K562 (cell line): ENCODE data around the gene TACR1. TPM values are rescaled to one million over a fixed set of nuclear protein-coding genes. Genes with fewer than 3 reads are reported as not detected.

Source experiments
- ATAC-seq: fragments of 200-7000 bp; cut with Tn5 transposase; 3 replicates; pipeline ENCODE4 v1.9.1; 2020; ENCODE audit warnings: moderate library complexity
- BruUV-seq: library from RNA; stranded (reverse); fragments of 400-500 nt; replicated peaks from 2 replicates; lab custom pipeline; 2021; lab: Mats Ljungman, UMichigan
- CTCF ChIA-PET: fragments of 300-600 bp; formaldehyde crosslinking; extraction: SDS; loops from one replicate; lab custom pipeline; 2021; ENCODE audit warnings: low intra/inter-chr PET ratio; lab: Yijun Ruan, JAX
- POLR2A ChIA-PET: fragments of 300-600, 350-650 bp; sonication (Branson Sonifier 250); formaldehyde crosslinking; extraction: SDS; loops from one replicate; lab custom pipeline; 2021; ENCODE audit warnings: antibody characterized with exemption, inconsistent platforms; lab: Yijun Ruan, JAX
- DNase-seq, 4 experiments: peaks; one replicate each; pipeline versions ENCODE4 v3.0.0 to v3.0.0-alpha.2; 2011 to 2018; ENCODE audit warnings: low spot score in 3 of 4, mixed read lengths in 3 of 4; ENCODE audit errors: extremely low read depth in 1 of 4
- FAIRE-seq: peaks from 2 replicates; lab custom pipeline; 2011; peaks lifted over from hg19 to GRCh38; lab: Jason Lieb, UNC
- H2AFZ ChIP-seq: 2 replicates; pipeline ENCODE4 v1.6.0; 2011; ENCODE audit warnings: low read depth, low read length, control low read depth, inconsistent platforms
- H3K27ac ChIP-seq: fragments of 200-600 bp; 3 replicates; pipeline ENCODE4 v1.8.0; 2011; ENCODE audit warnings: low read depth, mild to moderate bottlenecking, control low read depth, inconsistent platforms, low read length, moderate library complexity, mixed read lengths; ENCODE audit errors: extremely low read depth
- H3K27me3 ChIP-seq, 2 experiments: fragments of 300-600 bp in 1 of 2; 2 replicates in 1 of 2; 3 replicates in 1 of 2; pipeline versions ENCODE4 v1.6.0 to v1.8.0; 2011; ENCODE audit warnings: inconsistent platforms in 2 of 2, low read length in 2 of 2, mild to moderate bottlenecking in 1 of 2, mixed read lengths in 1 of 2, moderate library complexity in 1 of 2; ENCODE audit not compliant: control insufficient read depth in 2 of 2, insufficient read depth in 2 of 2
- H3K36me3 ChIP-seq: fragments of 300-600 bp; 3 replicates; pipeline ENCODE4 v1.8.0; 2011; ENCODE audit warnings: mild to moderate bottlenecking, low read length, inconsistent platforms; ENCODE audit not compliant: control insufficient read depth, insufficient read depth
- H3K4me1 ChIP-seq, 2 experiments: fragments of 200-600 bp in 1 of 2; replicated peaks in 1 of 2; 2 replicates in 1 of 2; 3 replicates in 1 of 2; pipeline versions ENCODE4 v1.5.1 to v1.8.0; 2011; ENCODE audit warnings: inconsistent platforms in 2 of 2, low read length in 2 of 2, mild to moderate bottlenecking in 1 of 2, mixed read lengths in 1 of 2, moderate library complexity in 1 of 2; ENCODE audit not compliant: control insufficient read depth in 2 of 2, insufficient read depth in 2 of 2
- H3K4me2 ChIP-seq: 2 replicates; pipeline ENCODE4 v1.6.1; 2011; ENCODE audit warnings: low read length, control low read depth, inconsistent platforms, mixed read lengths; ENCODE audit not compliant: insufficient read depth
- H3K4me3 ChIP-seq: fragments of 200-600 bp; sonication (generic), shearing (Covaris generic); 2 replicates; pipeline ENCODE4 v1.5.1; 2016; ENCODE audit warnings: control low read depth, inconsistent platforms
- H3K79me2 ChIP-seq: fragments of 200-600 bp; 3 replicates; pipeline ENCODE4 v1.8.0; 2011; ENCODE audit warnings: low read length, inconsistent platforms; ENCODE audit not compliant: control insufficient read depth, insufficient read depth
- H3K9ac ChIP-seq, 2 experiments: 2 replicates each; pipeline versions ENCODE4 v1.6.0 to v1.6.1; 2011; ENCODE audit warnings: low read depth in 2 of 2, low read length in 2 of 2, control low read depth in 1 of 2, inconsistent platforms in 1 of 2, mild to moderate bottlenecking in 1 of 2, mixed read lengths in 1 of 2; ENCODE audit not compliant: insufficient read depth in 1 of 2
- H3K9me1 ChIP-seq: one replicate; pipeline ENCODE4 v1.6.0; 2011; ENCODE audit warnings: inconsistent platforms, mild to moderate bottlenecking, low read length, moderate library complexity; ENCODE audit not compliant: control insufficient read depth, insufficient read depth
- H3K9me3 ChIP-seq: replicated peaks from 2 replicates; pipeline ENCODE4 v1.5.1; 2011; ENCODE audit warnings: low read depth, low read length, inconsistent platforms; ENCODE audit not compliant: control insufficient read depth, insufficient read depth
- H4K20me1 ChIP-seq: replicated peaks from 2 replicates; pipeline ENCODE4 v1.6.1; 2011; ENCODE audit warnings: low read length, inconsistent platforms, mixed read lengths; ENCODE audit not compliant: control insufficient read depth, insufficient read depth
- CEBPB ChIP-seq: fragments of 450-650 bp; IDR thresholded peaks from 2 replicates; pipeline ENCODE4 v1.6.1; 2016; ENCODE audit warnings: missing genetic modification characterization, missing compliant biosample characterization
- DPF2 ChIP-seq: fragments of 450-650 bp; IDR thresholded peaks from 2 replicates; pipeline ENCODE4 v1.6.1; 2016
- HDAC2 ChIP-seq: fragments of 450-650 bp; IDR thresholded peaks from 2 replicates; pipeline ENCODE4 v1.6.1; 2016; ENCODE audit warnings: mild to moderate bottlenecking
- NCOR1 ChIP-seq: fragments of 450-650 bp; IDR thresholded peaks from 2 replicates; pipeline ENCODE4 v1.6.1; 2016; ENCODE audit warnings: mild to moderate bottlenecking, moderate library complexity
- XRCC3 ChIP-seq: fragments of 450-650 bp; IDR thresholded peaks from 2 replicates; pipeline ENCODE4 v1.6.1; 2017; ENCODE audit warnings: mild to moderate bottlenecking, moderate library complexity
- XRCC5 ChIP-seq: fragments of 200-400 bp; formaldehyde crosslinking; IDR thresholded peaks from 2 replicates; pipeline ENCODE4 v1.6.1; 2017; ENCODE audit warnings: low read depth, mild to moderate bottlenecking, low read length
- ZNF586 ChIP-seq: fragments of 450-650 bp; formaldehyde crosslinking; conservative IDR thresholded peaks from 2 replicates; pipeline ENCODE4 v1.4.0; 2020; ENCODE audit warnings: mild to moderate bottlenecking, moderate library complexity
- ZNF780A ChIP-seq: fragments of 250-450 bp; sonication (Bioruptor Pico); IDR thresholded peaks from 2 replicates; pipeline ENCODE4 v1.5.0; 2021; ENCODE audit warnings: mild to moderate bottlenecking
- WGBS: fragments of 100-300 bp; shearing (Covaris generic); methylation state at CpG from one replicate; pipeline ENCODE4 v1.1.6; 2016; ENCODE audit warnings: low coverage, mixed read lengths; ENCODE audit not compliant: insufficient coverage; ENCODE audit errors: missing lambda C conversion rate; 5-methylcytosine and 5-hydroxymethylcytosine counted together
- in situ Hi-C: fragments of 300-500 bp; cut with MboI; formaldehyde crosslinking; loops from 4 replicates; pipeline ENCODE4 v1.15.0; 2018; ENCODE audit warnings: inconsistent platforms, mixed read lengths
- intact Hi-C: fragments of 100-400 bp; cut with micrococcal nuclease; formaldehyde crosslinking; loops from 2 replicates; pipeline ENCODE4 v1.14.2; 2022
- polyA plus RNA-seq, 8 experiments: library from polyadenylated mRNA; depleted of rRNA in 4 of 8; stranded (reverse) in 5 of 8; unstranded in 3 of 8; fragments of >200 nt; fragmentation: Nextera tagmentation in 2 of 8; fragmentation: Illumina TruSeq in 1 of 8; extraction: Ambion mirVana in 2 of 8; extraction: Trizol in 1 of 8; gene quantifications; 2 replicates each; pipeline versions ENCODE4 v1.2.1 to v1.2.3, GENCODE V29; 2011 to 2014; ENCODE audit warnings: inconsistent platforms in 1 of 8, missing spikeins in 1 of 8
- total RNA-seq, 7 experiments: library from RNA; depleted of rRNA in 6 of 7; stranded (reverse); fragments of >200 nt in 6 of 7; fragmentation: Illumina TruSeq in 2 of 7; extraction: Trizol in 2 of 7; gene quantifications; 2 replicates each; pipeline versions ENCODE4 v1.2.1 to v1.2.3, GENCODE V29; 2011 to 2021; ENCODE audit warnings: low replicate concordance in 1 of 7

The TACR1 gene
- total and polyA plus RNA-seq, 9 of the 15 experiments (the other 6 are each of a cell fraction or from before 2014, with no cell fraction given): not detected

- DNase-seq (no peak), ATAC-seq (no peak), FAIRE-seq (no peak)
- H3K4me1 ChIP-seq: no peaks in the 10 kb centered on the region
- TF ChIP-seq XRCC3: no peak
- TF ChIP-seq ZNF780A (CRISPR knock-in tag): no peak
- TF ChIP-seq HDAC2: no peak
- no peak for TF ChIP-seq DPF2
- TF ChIP-seq ZNF586 (CRISPR knock-in tag): no peak
- no peak overlapping the region for H3K4me2 ChIP-seq
- H3K27ac ChIP-seq: no peak overlapping the region
- H4K20me1 ChIP-seq: no peaks in the 10 kb centered on the region
- ChIA-PET CTCF (no interaction called here), POLR2A (interaction anchor here (0.5 kb wide), 1 partner anchor 1656 kb away, joined by 3 read pairs; no protein-coding TSS in a partner anchor)
- intact Hi-C loops: no loop called here
- no peaks in the 10 kb centered on the region for H3K9me1 ChIP-seq
- no peak overlapping the region for H3K9ac ChIP-seq
- in situ Hi-C loops: no loop called here
- H3K36me3 ChIP-seq: no peaks in the 10 kb centered on the region
- no peaks in the 10 kb centered on the region for H3K9me3 ChIP-seq
- 3% methylated on average over 2 of the region's 2 CpGs for WGBS
- no peak overlapping the region for H2AFZ ChIP-seq
- no peak overlapping the region for H3K4me3 ChIP-seq
- H3K79me2 ChIP-seq: no peaks in the 10 kb centered on the region
- BruUV-seq: no TSS peak
- no peaks in the 10 kb centered on the region for H3K27me3 ChIP-seq
Observed at GRCh38 chr2:75003276-75003675, 196.0 kb downstream of the TACR1 start.

GRCh38 chr2:75002007-75002406, 197.3 kb downstream of the TACR1 start:
- no TSS peak for BruUV-seq
- CTCF ChIA-PET: no interaction called here
- Histone ChIP-seq H3K4me1 (no peaks in the 10 kb centered on the region), H3K27me3 (no peaks in the 10 kb centered on the region), H3K4me2 (no peak overlapping the region), H3K79me2 (no peaks in the 10 kb centered on the region), H4K20me1 (no peaks in the 10 kb centered on the region), H3K36me3 (no peaks in the 10 kb centered on the region), H2AFZ (no peak overlapping the region), H3K4me3 (no peak overlapping the region), H3K9ac (no peak overlapping the region), H3K9me3 (no peaks in the 10 kb centered on the region), H3K9me1 (no peaks in the 10 kb centered on the region), H3K27ac (no peak overlapping the region)
- TF ChIP-seq NCOR1 (no peak), CEBPB (0 out of 2 replicates have a peak, but pooled peaks have one; percentile 11), XRCC5 (no peak)
- FAIRE-seq: no peak
- in situ Hi-C loops (no loop called here), intact Hi-C loops (no loop called here)
- ATAC-seq: no peak
- DNase-seq: no peak
- 2% methylated on average over 3 of the region's 3 CpGs for WGBS
- POLR2A ChIA-PET: no interaction called here
